ENCODE measurements around the gene ZNF513. TPM values are rescaled to one million over a fixed set of nuclear protein-coding genes. Genes with fewer than 3 reads are reported as not detected.
A peak's percentile ranks its signal among the peaks of the same experiment; 100 is the strongest.

The ZNF513 gene
- total RNA-seq, 1 donor from 2014 or later, result 34.4 TPM

GRCh38 chr2:27376151-27376865 lies 4.2 kb downstream of the ZNF513 start:
- H3K9me3 Mint-ChIP-seq (ENCODE audit: low read depth), result no peaks in the 10 kb centered on the region
- TF ChIP-seq, protein P1, sequence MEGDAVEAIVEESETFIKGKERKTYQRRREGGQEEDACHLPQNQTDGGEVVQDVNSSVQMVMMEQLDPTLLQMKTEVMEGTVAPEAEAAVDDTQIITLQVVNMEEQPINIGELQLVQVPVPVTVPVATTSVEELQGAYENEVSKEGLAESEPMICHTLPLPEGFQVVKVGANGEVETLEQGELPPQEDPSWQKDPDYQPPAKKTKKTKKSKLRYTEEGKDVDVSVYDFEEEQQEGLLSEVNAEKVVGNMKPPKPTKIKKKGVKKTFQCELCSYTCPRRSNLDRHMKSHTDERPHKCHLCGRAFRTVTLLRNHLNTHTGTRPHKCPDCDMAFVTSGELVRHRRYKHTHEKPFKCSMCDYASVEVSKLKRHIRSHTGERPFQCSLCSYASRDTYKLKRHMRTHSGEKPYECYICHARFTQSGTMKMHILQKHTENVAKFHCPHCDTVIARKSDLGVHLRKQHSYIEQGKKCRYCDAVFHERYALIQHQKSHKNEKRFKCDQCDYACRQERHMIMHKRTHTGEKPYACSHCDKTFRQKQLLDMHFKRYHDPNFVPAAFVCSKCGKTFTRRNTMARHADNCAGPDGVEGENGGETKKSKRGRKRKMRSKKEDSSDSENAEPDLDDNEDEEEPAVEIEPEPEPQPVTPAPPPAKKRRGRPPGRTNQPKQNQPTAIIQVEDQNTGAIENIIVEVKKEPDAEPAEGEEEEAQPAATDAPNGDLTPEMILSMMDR (IDR thresholded peaks at IDR 0.05; ENCODE audit: unreplicated experiment), result no peak
- H3K36me3 Mint-ChIP-seq (ENCODE audit: insufficient read depth), result peaks cover 20% of the 10 kb centered on the region
- no peak overlapping the region for H3K4me3 Mint-ChIP-seq (ENCODE audit: low read depth)
- no peaks in the 10 kb centered on the region for H3K27me3 Mint-ChIP-seq
- H3K4me1 Mint-ChIP-seq (ENCODE audit: low read depth), result peaks cover 28% of the 10 kb centered on the region
- no peak for DNase-seq (ENCODE audit: low spot score, unreplicated experiment)
- peak overlapping the region; percentile 45 for H3K27ac Mint-ChIP-seq

- Mint-ChIP-seq H3K9me3 (ENCODE audit: low read depth) (no peaks in the 10 kb centered on the region), H3K36me3 (ENCODE audit: insufficient read depth) (peaks cover 20% of the 10 kb centered on the region), H3K4me3 (ENCODE audit: low read depth) (no peak overlapping the region), H3K27ac (peak overlapping the region; percentile 33), H3K27me3 (no peaks in the 10 kb centered on the region), H3K4me1 (ENCODE audit: low read depth) (peaks cover 25% of the 10 kb centered on the region)
- TF ChIP-seq, protein P1 (IDR thresholded peaks at IDR 0.05; ENCODE audit: unreplicated experiment), result no peak
- DNase-seq (ENCODE audit: low spot score, unreplicated experiment), result no peak
These were observed 4.9 kb downstream of the ZNF513 start for GRCh38 chr2:27375513-27376099.

DNA sequence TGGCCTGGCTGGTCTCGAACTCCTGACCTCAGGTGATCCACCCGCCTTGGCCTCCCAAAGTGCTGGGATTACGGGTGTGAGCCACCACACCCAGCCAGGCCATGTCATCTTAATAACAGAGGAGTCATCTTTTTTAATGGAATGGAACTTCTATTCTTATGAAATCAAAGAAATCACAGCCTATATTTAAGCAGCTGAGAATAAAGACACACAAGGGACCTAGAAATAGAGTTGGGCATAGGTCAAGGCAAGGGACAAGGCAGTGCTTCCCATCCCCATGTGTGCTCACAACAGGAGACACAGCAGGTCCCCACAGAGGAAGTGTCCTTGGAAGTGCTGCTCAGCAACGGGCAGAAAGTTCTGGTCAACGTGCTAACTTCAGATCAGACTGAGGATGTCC lies 7.0 kb downstream of the ZNF513 start:
- TF ChIP-seq, protein P1 (IDR thresholded peaks at IDR 0.05; ENCODE audit: unreplicated experiment), result no peak
- Mint-ChIP-seq H3K4me3 (ENCODE audit: low read depth) (no peak overlapping the region), H3K27ac (no peak overlapping the region), H3K36me3 (ENCODE audit: insufficient read depth) (peaks cover 21% of the 10 kb centered on the region), H3K27me3 (no peaks in the 10 kb centered on the region), H3K4me1 (ENCODE audit: low read depth) (peaks cover 24% of the 10 kb centered on the region), H3K9me3 (ENCODE audit: low read depth) (no peaks in the 10 kb centered on the region)
- no peak for DNase-seq (ENCODE audit: low spot score, unreplicated experiment)

DNA sequence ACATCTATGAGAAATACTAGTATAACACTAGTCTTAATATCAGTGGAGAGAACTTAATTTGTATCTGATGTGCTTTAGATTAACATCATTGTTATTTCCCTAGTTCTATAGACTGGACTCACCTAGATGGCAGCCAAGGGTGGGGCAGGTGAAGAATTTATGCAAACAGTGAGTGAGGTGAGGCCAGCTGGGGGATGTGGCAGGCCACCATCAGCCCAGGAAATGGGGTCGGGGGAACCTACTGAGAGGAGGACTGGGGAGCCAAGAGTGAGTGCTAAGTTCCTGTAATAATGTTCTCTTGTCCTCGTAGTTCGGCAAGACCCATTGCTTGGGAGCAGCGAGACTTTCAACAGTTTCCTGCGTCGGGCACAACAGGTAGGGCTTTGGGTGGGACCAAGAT lies 7.6 kb downstream of the ZNF513 start:
- H3K27me3 Mint-ChIP-seq, result no peaks in the 10 kb centered on the region
- peaks cover 24% of the 10 kb centered on the region for H3K4me1 Mint-ChIP-seq (ENCODE audit: low read depth)
- H3K36me3 Mint-ChIP-seq (ENCODE audit: insufficient read depth), result peaks cover 21% of the 10 kb centered on the region
- peak overlapping the region; percentile 79 for H3K27ac Mint-ChIP-seq
- H3K9me3 Mint-ChIP-seq (ENCODE audit: low read depth), result no peaks in the 10 kb centered on the region
- DNase-seq (ENCODE audit: low spot score, unreplicated experiment), result no peak
- TF ChIP-seq, protein P1 (IDR thresholded peaks at IDR 0.05; ENCODE audit: unreplicated experiment), result no peak
- H3K4me3 Mint-ChIP-seq (ENCODE audit: low read depth), result no peak overlapping the region

GRCh38 chr2:27370816-27371620 lies 9.5 kb downstream of the ZNF513 start:
- Mint-ChIP-seq H3K36me3 (ENCODE audit: insufficient read depth) (peaks cover 24% of the 10 kb centered on the region), H3K27ac (peak overlapping the region; percentile 98), H3K4me1 (ENCODE audit: low read depth) (peaks cover 23% of the 10 kb centered on the region), H3K9me3 (ENCODE audit: low read depth) (no peaks in the 10 kb centered on the region), H3K4me3 (ENCODE audit: low read depth) (peak overlapping the region; percentile 87), H3K27me3 (no peaks in the 10 kb centered on the region)
- TF ChIP-seq, protein P1 (IDR thresholded peaks at IDR 0.05; ENCODE audit: unreplicated experiment), result no peak
- DNase-seq (ENCODE audit: low spot score, unreplicated experiment), result no peak
